NCI-H1105 (cell line): ENCODE results near the gene CADPS2.

Experiments
- DNase-seq: peaks from one replicate; lab custom pipeline; 2025; lab: John Stamatoyannopoulos, UW

The CADPS2 gene

DNA sequence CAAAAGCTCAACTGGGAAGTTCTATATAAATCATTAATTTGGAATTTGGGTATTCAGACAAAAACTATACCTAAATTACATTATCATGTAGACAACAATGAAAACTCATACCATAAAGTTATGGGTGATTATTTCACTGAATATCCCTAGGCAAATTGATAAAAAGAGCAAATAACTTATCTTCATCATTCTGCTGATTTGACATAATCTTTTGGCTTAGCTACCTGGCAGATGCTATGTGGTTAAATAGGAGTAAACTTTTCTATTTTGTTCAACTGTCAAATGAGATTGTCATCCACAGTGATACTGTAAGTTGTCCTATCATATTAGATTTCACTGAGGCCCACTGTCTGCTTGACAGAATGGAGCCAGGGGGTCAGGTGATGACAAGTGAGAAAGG lies 432.8 kb downstream of the CADPS2 start:
- DNase-seq: no peak

DNA sequence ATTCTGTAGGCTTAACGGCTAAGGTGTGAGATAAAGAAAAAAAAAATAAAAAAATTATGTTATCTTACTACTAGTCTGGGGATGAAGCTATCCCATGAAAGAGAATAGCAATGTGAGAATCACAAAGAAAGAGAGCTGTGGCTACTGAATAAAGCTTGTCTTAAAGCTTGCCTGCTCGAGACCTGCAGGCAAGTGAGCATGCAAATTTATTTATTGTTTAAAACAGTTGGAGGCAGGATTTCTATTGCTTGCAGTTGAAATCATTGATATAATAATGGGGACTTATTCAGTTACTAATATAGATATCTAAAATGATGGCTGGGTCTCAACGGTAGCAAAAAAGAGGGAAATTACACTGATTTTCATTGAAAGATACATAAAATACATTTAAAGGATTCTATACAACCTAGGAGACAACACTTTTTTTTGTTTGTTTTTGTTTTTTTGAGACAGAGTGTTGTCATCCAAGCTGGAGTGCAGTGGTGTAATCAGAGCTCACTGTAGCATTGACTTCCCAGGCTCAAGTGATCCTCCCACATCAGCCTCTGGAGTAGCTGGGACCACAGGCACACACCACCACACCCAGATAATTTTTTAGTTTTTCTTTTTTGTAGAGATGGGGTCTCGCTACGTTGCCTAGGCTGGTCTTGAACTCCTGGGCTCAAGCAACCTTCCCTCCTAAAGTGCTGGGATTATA lies 437.2 kb downstream of the CADPS2 start:
- DNase-seq: no peak

DNA sequence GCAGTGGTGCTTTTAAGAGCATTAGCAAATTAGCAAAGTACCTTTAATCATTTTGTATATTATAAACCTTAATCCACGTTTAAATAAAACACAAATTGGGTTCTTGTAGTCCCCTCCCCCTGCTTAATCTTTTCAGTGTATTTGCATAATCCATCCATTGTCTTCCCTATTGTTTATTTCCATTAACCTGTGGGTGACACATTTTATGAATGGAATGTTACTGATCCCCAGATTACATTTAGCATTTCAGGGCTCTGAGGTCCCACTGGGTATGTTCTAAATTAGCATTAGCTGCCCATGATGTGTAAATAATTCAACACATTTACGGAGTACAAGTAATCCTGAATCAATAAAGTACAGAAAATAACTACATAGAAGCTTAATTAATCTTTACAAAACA lies 443.3 kb downstream of the CADPS2 start:
- DNase-seq: no peak

DNA sequence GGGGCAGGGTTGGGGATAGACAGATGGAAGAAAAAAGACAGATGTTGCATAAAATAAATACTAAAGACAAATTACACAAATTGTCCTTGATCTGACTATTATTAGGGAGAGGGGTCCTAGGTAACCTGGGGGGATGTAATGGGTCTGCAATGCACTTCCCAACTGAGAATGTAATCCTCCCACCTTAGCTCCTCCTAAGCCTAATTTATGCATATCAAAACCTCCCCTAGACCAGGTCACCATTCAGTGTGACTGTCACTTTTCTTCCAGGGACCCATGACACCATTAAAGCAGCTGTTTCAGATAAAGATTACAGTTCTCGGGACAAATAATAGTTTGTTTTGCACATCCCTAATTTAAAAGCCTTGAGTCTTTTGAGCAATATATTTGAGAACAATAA lies 447.8 kb downstream of the CADPS2 start:
- DNase-seq: no peak

DNA sequence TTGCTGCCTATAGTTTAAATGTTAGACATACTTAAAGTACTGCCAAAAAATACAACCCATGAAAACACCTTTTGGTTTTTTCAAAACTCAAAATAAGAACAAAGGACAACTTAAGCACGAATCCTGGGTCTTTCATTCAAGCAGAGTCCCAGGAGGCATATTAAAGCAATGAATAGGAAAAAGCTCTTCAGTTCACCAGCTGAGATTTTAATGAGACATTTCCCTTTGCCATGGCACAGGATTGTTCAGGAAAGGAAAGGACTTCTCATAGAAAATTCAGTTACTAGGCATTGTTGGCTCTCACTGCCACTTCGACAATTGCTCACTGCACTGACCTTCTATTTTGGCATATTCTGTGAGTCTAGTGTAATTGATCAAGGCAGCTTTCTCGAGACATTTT lies 448.3 kb downstream of the CADPS2 start:
- no peak for DNase-seq

DNA sequence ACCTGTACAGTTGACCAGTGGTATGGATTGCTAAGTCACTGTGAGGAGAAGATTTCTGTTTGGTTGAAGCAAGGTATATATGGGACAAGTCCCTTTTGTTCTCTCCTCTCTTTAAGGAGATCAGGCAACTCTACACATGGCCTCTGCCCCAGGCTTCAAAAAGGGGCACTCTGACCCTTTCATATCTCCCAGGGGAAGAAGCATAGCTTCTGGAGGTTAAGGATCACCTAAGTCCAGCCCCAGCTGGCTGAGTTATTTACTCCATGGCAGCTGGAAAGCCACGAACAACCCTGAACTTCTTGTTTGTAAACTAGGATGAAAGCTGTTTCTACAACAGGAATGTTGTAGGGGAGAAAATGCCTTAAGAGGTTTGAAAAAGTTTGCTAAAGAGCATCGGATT lies 452.5 kb downstream of the CADPS2 start:
- DNase-seq: no peak

DNA sequence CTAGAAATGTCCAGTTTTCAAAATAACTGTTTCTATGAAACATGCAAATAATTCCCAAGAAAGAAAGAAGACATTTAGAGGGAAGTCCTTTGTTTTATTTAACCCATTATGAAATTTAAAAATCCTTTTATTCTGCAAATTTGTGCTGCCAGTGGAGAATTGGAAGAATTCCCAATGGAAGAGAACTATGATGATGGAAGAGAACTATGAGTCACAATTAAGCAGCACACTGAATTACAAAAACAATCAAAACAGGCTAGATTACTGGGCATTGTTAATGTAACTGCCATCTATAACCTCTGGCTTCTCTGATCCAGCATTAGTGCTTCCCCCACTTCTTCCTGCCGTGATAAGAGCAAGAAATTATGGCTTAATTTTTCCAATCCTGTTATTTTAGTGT lies 455.6 kb downstream of the CADPS2 start:
- DNase-seq: no peak

DNA sequence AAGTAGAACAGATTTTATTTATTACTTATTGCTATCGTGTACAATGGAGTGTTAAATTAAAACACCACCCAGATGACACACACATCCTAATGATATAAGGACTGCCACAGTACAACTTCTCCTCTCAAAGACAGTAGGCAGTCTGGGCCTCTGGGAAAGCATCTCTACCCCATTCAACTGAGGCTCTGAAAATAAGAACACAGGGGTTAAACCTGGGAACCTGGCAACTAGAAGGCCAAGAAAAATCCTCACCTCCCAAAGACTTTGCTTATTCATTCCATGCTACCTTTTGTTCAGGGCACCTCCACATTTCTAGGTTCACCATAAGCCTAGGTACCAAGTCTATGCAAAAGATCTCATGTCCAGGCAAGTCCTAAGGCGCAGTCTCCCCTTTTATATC lies 456.3 kb downstream of the CADPS2 start:
- no peak for DNase-seq

DNA sequence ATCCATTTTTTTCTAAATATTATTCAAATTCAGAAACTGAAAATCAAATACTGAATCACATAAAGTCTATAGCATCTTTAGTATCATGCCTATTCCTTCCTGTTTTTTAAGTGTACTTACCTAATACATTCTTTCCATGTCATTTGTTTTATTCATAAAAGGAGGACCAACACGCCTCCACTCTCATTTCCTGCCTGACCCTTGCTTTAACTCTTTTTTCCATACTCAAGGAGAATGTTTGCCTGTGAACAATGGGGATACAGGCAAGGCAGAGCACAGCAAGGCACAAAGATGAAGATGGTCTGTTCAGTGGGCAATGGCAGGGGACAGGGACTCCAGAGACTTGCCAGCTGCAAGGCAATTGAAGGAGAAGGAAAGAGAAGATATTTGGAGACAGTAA lies 460.5 kb downstream of the CADPS2 start:
- no peak for DNase-seq

DNA sequence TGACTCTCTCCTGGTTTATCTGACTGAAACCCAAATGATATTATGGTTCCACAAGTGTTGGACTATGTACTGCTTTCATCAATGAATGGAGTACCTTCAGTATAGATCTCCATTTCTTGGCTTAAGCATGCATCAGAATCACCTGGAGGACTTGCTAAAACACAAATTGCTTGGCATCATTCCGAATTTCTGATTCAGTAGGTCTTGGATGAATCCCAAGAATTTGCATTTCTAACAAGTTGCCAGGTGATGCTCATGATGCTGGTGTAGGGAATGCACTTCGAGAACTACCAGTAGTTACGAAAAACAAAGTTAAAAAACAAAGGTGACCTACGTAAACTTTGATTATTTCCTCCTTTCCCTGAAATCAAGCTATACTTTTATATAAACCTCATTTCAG lies 462.7 kb downstream of the CADPS2 start:
- peak; percentile 84 for DNase-seq

DNA sequence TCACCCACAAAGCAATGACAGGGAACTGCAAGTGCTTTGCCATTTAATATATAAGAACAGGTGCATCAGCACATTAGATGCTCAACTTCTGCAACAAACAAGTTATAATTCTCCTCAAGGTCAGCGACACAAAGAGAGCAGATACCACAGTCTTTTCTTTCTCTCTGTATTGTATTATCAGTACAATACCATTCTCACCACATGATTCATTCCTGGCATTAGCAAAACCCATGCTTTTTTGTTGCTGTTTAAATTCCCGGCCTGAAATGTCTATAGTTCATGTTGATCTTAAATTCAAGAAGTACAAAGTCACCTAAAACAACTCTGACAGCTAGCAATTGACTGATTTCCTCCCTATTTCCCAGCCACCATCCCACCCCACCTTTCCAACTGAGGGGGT lies 469.9 kb downstream of the CADPS2 start:
- DNase-seq: no peak

DNA sequence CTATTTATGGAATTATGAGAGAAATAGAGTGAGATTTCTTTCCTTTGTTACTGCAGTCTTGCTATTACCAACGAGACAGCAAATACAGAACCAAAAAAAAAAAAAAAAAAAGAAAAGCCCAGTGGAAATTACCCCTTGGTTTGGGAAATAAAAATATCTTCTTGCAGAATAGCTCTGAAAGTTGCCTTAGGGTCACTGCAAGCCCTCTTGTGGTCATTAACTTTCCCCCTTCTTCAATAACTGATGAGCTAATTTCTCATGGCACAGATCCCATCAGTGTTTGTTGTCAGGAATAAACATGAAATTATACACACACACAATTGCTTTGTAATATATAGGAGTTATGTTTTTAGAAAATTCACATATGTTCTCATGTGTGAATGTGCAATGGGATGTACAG lies 470.8 kb downstream of the CADPS2 start:
- no peak for DNase-seq

DNA sequence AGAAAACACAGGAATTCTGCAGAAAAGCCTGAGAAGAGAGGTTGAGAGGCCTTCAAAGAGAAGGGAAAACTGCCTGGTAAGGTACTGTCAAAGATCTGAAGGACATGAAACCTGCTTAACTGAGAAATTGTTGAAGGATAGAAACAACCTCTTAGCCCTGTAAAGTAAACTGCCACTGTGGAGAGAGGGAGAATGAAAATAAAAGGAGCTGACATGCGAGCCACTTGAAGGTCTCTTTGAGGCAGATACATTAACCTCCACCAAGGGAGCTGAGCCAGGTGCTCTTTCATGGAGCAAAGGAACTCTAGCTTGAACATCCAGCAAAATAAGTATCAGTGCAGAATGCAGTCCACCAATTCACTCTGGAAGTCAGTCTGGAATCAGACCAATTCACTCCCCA lies 472.9 kb downstream of the CADPS2 start:
- DNase-seq: no peak

DNA sequence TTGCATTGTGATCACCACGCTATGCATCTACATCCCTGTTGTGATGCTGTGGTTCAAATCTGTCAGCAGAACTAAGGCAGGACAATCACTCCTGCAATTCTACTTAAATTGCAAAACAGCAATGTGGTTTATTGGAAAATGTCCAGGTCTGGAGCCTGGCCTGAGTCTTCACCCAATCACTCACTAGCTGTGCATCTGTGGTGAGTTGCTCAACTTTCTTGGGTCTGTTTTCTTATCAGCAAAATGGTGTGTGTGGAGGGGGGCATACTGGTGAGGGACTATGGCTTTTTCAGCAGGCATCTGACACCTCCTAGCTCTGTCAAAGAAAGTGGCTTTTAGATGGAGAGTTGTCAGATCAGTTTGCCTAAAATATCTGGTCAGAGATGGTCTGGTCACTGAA lies 473.4 kb downstream of the CADPS2 start:
- DNase-seq: no peak

DNA sequence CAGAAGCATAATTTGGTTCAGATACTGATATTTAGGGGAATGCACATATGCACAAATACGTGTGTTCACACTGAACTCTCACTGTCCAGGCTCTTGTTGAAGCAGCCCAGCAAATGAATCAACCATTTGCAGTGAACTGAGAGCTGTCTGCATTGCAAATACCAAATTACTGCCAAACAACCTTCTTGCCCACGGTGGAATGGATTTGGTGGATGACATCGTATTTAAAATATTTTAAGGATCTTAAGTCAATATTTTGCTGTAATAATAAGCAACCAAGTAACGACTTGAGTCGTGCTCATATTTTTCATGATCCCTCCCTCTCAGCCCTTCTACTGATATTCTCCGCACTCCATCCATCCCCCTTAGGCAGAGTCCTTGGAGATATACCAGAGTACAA lies 473.8 kb downstream of the CADPS2 start:
- no peak for DNase-seq

DNA sequence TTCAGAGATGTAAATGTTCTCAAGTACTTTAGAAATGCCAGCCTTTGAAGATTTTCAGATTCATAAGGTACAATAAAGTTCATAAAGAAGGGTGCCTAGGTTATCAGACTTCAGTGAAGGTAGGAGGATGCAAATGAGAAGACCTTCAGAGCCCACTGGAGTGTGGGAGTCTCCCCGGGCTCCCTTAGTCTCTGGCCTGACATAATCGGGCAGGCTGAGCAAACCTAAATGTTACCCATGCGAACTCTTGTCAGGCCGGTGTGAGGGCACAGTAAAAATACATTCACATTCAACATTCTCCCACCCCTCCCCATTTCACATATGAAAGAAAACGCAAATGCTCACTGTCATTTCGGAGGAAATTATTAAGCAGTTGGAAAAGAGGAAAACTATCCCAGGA lies 479.1 kb downstream of the CADPS2 start:
- no peak for DNase-seq

DNA sequence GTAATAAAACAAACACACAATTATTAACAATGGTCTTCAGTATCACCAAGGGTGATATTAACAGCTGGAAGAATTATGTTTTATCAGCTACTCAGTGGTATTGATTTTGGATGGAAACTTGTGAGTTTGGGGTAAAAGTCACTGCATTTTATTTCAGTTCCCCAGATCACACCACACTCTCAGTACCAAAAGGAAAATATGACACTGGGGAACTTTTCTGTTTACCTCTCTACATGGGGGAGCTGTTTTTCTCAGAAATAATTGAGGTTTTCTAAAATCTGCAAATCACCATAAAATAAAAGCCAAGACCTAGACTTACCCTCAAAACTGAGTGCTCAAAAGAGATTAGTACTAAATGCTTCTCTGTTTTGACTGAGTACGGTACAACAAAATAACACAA lies 483.1 kb downstream of the CADPS2 start:
- no peak for DNase-seq

DNA sequence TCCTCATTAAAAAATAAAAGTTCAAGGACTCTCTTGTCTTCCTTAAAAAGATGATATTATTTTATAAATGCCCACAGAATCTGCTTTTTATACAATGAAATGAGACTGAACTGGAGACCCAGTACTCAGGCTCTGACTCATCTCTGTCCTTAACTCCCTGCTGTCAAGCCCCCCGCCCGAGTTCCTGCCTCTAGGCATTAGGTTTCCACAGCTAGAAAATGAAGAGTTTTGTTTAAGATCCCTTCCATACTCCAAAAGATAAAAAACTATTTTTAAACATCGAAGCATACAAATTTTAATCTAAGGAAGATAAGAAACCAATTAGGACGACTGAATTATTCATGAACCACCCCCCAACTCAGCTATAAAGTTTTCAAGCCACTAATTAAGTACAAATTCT lies 484.0 kb downstream of the CADPS2 start:
- DNase-seq: no peak

DNA sequence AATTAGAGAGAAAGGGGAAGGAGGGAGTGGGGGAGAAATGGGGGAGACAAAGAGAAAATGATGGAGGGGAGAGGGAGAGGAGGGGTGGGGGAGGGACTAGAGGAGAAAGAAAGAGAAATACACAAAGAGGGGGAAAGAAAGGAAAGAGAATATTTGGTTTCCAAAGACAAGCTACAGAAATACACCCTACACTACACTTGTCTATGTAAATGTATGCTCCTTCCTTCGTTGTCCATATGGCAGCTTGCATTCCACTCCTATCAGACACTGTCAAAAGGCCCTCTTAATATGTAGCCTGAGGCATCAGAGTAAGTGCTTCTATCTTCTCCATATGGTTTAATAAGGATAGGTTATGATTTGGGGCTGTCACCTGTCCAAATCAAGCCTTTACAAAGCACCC lies 488.9 kb downstream of the CADPS2 start:
- peak; percentile 7 for DNase-seq

DNA sequence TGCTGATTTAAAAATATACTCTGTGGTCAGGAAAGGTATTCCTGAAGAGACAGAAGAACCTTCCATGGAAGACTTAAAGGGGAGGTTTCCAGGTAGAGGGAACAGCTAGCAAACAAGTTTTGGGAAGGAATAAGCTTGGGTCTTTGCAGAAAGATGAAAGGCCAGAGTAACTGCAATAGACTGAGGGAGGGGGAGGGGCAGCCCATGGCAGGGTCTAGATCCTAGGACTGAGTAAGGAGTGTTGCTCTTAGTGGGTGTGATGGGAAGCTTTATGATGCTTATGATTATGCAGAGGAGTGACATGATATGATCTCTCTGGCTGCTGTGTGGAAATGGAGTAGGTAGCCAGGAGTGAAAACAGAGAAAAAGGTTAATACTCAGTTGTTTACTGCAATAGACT lies 491.7 kb downstream of the CADPS2 start:
- no peak for DNase-seq

DNA sequence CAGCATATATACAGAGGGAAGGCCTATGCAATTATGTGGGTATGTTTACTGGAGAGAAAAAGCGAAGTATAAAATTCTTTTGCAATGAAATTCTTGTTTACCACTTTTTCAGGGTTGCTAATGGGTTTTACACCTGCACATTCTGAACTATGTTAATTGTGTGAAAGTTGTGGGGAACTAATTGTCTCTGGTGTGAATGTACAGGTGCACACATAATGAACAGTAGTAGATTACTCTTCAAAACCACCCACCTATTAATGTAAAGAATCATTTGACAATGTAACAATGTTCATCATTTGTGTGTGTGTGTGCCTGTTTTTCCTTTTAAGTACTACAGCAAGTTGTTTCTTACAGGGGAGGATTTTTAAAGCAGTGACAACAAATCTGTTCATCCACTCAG lies 501.7 kb downstream of the CADPS2 start:
- no peak for DNase-seq

DNA sequence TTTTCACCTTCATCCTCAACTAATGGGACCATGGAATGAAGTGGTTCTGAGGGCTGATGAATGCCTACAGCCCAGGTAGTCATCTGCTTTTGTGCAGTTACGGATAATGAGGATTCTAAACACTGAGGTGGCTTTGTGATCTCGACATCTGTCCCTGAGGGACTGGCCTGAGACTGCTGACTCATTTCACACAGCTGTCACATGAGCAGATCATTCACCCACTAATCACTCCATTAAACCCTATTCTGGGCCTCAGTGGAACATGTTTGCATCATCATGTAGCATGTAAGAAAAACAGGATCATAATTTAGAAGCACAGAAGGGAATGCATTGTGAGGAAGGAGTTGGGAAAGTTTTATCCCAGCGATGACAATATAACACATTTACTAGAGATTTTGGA lies 502.3 kb downstream of the CADPS2 start:
- DNase-seq: no peak

DNA sequence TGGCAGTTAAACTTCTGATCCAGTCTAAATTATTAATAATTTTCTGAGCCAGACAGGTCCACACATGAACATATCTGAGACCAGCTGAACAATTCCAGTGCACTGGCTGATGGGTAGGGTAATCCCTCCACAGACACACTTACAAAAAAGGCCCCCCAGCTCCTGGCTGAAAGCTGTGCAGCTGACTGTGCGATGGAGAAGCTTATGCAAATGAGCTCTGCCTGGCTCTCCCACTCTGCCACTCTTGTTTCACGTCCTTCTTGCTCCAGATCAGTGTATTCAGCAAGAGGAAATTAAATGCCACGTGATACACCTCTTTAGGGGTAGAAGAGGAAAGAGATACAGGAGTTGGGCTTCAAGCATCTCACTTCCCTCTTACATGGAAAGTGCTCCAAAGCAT lies 505.3 kb downstream of the CADPS2 start:
- no peak for DNase-seq

DNA sequence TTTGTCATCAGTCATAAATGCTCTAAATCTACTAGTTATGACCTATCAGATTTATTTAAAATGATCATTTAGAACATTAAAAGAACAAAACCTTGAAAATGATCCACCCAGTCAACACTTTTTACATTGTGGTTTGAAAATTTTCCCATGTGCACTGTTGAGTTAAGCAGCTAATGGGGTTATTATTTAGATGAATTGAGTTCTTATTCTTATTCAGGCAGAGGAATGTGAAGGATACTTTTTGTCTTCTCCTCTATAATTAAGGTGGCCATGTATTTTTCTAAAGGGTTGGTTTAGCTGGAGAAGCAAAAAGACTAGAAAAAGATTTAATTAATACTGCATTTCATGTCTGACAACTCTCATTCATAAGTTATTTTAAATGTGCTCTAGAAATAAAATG lies 506.8 kb downstream of the CADPS2 start:
- no peak for DNase-seq

DNA sequence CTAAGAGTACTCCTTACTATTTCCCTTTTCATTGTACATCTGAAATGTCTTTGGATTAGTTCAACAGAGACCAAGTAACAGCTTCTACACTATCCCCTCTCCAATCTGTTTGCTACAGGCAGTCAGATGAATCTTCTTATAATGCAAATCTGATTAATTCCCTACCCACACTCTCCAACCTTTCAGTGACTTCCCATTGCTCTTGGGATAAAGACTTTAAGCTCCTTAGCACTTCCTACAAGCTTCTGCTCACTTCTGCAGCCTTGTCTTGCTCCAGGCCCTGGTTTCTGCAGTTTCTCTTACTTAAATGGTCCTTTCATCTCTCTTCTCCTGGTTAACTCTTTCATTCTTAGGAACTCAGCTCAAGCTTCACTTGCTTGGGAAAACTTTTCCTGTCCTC lies 516.5 kb downstream of the CADPS2 start:
- DNase-seq: no peak
